ENCODE data around the gene SARS2.

DNA sequence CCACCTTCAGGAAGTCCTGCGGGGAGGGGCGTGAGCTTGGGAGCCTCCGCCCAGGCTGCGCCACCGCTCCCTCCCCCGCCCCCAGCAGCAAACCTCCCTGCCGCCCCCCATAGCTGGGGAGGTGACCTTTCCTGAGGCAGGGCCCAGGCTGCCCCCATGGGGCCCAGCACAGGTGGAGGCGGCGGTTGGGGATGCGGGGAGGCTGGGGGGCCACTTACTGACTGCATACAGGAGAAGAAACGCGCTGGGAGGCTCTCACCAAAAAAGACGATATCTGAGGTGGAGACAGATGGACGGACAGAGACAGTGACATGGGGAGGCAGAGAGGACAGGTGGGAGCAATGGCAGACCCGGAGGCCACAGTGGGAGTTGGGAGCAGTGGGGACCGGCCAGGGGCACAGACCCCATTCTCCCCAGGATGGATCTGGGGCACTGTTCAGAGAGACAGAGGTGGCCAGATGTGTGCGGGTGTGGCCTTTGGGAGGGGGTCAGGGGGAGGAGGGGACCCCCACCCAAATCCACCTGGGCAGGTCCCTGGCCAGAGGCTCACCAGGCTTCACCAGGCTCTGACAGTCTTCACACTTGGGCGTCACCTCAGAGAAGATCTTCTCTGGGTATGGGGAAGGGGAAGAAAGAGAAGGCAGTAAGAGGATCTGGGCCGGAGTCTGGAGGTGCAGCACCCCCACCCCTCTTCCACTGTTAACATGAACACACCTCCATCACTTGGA lies 49.5 kb downstream of the SARS2 start:
- TF ChIP-seq, protein P1, sequence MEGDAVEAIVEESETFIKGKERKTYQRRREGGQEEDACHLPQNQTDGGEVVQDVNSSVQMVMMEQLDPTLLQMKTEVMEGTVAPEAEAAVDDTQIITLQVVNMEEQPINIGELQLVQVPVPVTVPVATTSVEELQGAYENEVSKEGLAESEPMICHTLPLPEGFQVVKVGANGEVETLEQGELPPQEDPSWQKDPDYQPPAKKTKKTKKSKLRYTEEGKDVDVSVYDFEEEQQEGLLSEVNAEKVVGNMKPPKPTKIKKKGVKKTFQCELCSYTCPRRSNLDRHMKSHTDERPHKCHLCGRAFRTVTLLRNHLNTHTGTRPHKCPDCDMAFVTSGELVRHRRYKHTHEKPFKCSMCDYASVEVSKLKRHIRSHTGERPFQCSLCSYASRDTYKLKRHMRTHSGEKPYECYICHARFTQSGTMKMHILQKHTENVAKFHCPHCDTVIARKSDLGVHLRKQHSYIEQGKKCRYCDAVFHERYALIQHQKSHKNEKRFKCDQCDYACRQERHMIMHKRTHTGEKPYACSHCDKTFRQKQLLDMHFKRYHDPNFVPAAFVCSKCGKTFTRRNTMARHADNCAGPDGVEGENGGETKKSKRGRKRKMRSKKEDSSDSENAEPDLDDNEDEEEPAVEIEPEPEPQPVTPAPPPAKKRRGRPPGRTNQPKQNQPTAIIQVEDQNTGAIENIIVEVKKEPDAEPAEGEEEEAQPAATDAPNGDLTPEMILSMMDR (conservative IDR thresholded peaks at IDR 0.05; ENCODE audit: low read depth, low read length) = no peak
- no peak for TF ChIP-seq EZH2 (IDR thresholded peaks at IDR 0.05; ENCODE audit: low read length, unreplicated experiment)
- no peak for TF ChIP-seq EZH2phosphoT487 (IDR thresholded peaks at IDR 0.05; ENCODE audit: borderline replicate concordance, low read length)

Measured in PC-3 (cell line).